OCI-LY1 (cell line): ENCODE measurements around the gene MUTYH.

Experiments used
- H2AFZ ChIP-seq: fragments of 200-600 bp; sonication (generic), shearing (Covaris generic); 2 replicates; pipeline ENCODE4 v1.6.0; 2014; ENCODE audit warnings: antibody characterized with exemption, mild to moderate bottlenecking, low read length
- H3F3A ChIP-seq: fragments of 200-600 bp; sonication (generic), shearing (Covaris generic); 2 replicates; pipeline ENCODE4 v1.6.0; 2014; ENCODE audit warnings: mild to moderate bottlenecking, antibody characterized with exemption, low read length, moderate library complexity; ENCODE audit not compliant: insufficient read depth
- H3K27ac ChIP-seq: fragments of 200-600 bp; sonication (generic); 2 replicates; pipeline ENCODE4 v1.5.1; 2014; ENCODE audit warnings: low read length, mixed run types, mild to moderate bottlenecking, low read depth; ENCODE audit not compliant: poor library complexity, severe bottlenecking
- H3K27me3 ChIP-seq: fragments of 200-600 bp; sonication (generic); 2 replicates; pipeline ENCODE4 v1.6.0; 2014; ENCODE audit warnings: antibody characterized with exemption, mild to moderate bottlenecking, low read length, moderate library complexity; ENCODE audit not compliant: insufficient read depth
- H3K36me3 ChIP-seq: fragments of 200-600 bp; sonication (generic); 2 replicates; pipeline ENCODE4 v1.6.1; 2014; ENCODE audit warnings: mild to moderate bottlenecking, antibody characterized with exemption, low read length, moderate library complexity, mixed read lengths; ENCODE audit not compliant: insufficient read depth
- H3K4me1 ChIP-seq: fragments of 200-600 bp; sonication (generic); 2 replicates; pipeline ENCODE4 v1.5.1; 2014; ENCODE audit warnings: mild to moderate bottlenecking, low read length, moderate library complexity; ENCODE audit not compliant: insufficient read depth, severe bottlenecking
- H3K4me2 ChIP-seq: fragments of 200-600 bp; sonication (generic), shearing (Covaris generic); 2 replicates; pipeline ENCODE4 v1.6.1; 2014; ENCODE audit warnings: low read length
- H3K4me3 ChIP-seq: fragments of 200-600 bp; sonication (generic); 2 replicates; pipeline ENCODE4 v1.5.1; 2014; ENCODE audit warnings: low read length, low read depth, mild to moderate bottlenecking, mixed read lengths; ENCODE audit not compliant: poor library complexity, severe bottlenecking
- H3K79me2 ChIP-seq: fragments of 200-600 bp; shearing (Covaris generic); 2 replicates; pipeline ENCODE4 v1.6.1; 2016; ENCODE audit warnings: mixed run types, low read length, mixed read lengths; ENCODE audit not compliant: insufficient read depth
- H3K9ac ChIP-seq: fragments of 200-600 bp; sonication (generic), shearing (Covaris generic); 2 replicates; pipeline ENCODE4 v1.6.1; 2014; ENCODE audit warnings: mild to moderate bottlenecking, low read length, mixed read lengths
- H3K9me2 ChIP-seq: fragments of 200-600 bp; sonication (generic), shearing (Covaris generic); 2 replicates; pipeline ENCODE4 v1.6.1; 2014; ENCODE audit warnings: low read depth, mild to moderate bottlenecking, low read length, mixed read lengths
- H3K9me3 ChIP-seq: fragments of 200-600 bp; shearing (Covaris generic); 2 replicates; pipeline ENCODE4 v1.6.1; 2014; ENCODE audit warnings: low read length, mixed read lengths
- H4K20me1 ChIP-seq: fragments of 200-600 bp; sonication (generic), shearing (Covaris generic); 2 replicates; pipeline ENCODE4 v1.6.0; 2016; ENCODE audit warnings: mild to moderate bottlenecking, low read length; ENCODE audit not compliant: insufficient read depth
- EZH2 ChIP-seq: fragments of 200-600 bp; sonication (generic), shearing (Covaris generic); IDR thresholded peaks from 2 replicates; pipeline ENCODE4 v1.8.0; 2017; ENCODE audit warnings: borderline replicate concordance, mixed run types, mild to moderate bottlenecking, antibody characterized with exemption, low read length, moderate library complexity, mixed read lengths
- TF ChIP-seq, protein P1 (sequence below): fragments of 200-600 bp; sonication (generic), shearing (Covaris generic); IDR thresholded peaks from 2 replicates; pipeline ENCODE4 v1.5.1; 2017; ENCODE audit warnings: mild to moderate bottlenecking, antibody characterized with exemption, low read length, moderate library complexity, mixed read lengths

Gene MUTYH

DNA sequence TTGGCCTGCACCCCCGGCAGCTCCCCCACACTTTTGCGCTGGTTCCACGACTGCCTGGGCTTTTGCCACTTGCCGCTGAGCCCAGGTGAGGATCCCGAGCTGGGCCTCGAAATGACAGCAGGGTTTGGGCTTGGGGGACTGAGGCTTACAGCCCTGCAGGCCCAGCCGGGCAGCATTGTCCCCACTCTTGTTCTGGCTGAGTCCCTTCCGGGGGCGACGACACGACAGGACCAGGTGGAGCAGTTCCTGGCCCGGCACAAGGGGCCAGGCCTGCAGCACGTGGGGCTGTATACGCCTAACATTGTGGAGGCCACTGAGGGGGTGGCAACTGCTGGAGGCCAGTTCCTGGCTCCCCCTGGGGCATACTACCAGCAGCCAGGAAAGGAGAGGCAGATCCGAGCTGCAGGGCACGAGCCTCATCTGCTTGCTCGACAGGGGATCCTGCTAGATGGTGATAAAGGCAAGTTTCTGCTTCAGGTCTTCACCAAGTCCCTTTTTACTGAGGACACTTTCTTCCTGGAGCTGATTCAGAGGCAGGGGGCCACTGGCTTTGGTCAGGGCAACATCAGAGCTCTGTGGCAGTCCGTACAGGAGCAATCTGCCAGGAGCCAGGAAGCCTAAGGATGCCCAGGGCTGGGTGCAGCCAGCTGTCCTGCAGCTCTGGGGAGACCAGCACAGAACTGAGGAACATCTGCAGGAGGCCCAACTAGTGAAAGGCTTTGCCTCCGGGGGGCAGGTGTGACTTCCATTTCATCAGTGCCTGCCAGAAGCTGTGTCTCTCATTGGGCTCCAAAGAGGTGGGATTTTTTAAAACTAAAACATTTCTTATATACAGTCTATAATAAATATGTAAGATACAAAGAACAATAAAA is 12.4 kb downstream of the MUTYH start:
- H2AFZ ChIP-seq = no peak overlapping the region
- no peaks in the 10 kb centered on the region for H3K9me2 ChIP-seq
- H3F3A ChIP-seq = no peaks in the 10 kb centered on the region
- TF ChIP-seq, protein P1, sequence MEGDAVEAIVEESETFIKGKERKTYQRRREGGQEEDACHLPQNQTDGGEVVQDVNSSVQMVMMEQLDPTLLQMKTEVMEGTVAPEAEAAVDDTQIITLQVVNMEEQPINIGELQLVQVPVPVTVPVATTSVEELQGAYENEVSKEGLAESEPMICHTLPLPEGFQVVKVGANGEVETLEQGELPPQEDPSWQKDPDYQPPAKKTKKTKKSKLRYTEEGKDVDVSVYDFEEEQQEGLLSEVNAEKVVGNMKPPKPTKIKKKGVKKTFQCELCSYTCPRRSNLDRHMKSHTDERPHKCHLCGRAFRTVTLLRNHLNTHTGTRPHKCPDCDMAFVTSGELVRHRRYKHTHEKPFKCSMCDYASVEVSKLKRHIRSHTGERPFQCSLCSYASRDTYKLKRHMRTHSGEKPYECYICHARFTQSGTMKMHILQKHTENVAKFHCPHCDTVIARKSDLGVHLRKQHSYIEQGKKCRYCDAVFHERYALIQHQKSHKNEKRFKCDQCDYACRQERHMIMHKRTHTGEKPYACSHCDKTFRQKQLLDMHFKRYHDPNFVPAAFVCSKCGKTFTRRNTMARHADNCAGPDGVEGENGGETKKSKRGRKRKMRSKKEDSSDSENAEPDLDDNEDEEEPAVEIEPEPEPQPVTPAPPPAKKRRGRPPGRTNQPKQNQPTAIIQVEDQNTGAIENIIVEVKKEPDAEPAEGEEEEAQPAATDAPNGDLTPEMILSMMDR = no peak
- no peak for TF ChIP-seq EZH2
- peak overlapping the region; percentile 69 for H3K9ac ChIP-seq
- no peaks in the 10 kb centered on the region for H3K27me3 ChIP-seq
- H3K4me1 ChIP-seq = peaks cover 19% of the 10 kb centered on the region
- H3K27ac ChIP-seq = peak overlapping the region; percentile 47
- H3K79me2 ChIP-seq = no peaks in the 10 kb centered on the region
- H3K4me2 ChIP-seq = peak overlapping the region; percentile 80
- no peaks in the 10 kb centered on the region for H4K20me1 ChIP-seq
- H3K9me3 ChIP-seq = no peaks in the 10 kb centered on the region
- H3K36me3 ChIP-seq = peaks cover 28% of the 10 kb centered on the region
- H3K4me3 ChIP-seq = peak overlapping the region; percentile 66

DNA sequence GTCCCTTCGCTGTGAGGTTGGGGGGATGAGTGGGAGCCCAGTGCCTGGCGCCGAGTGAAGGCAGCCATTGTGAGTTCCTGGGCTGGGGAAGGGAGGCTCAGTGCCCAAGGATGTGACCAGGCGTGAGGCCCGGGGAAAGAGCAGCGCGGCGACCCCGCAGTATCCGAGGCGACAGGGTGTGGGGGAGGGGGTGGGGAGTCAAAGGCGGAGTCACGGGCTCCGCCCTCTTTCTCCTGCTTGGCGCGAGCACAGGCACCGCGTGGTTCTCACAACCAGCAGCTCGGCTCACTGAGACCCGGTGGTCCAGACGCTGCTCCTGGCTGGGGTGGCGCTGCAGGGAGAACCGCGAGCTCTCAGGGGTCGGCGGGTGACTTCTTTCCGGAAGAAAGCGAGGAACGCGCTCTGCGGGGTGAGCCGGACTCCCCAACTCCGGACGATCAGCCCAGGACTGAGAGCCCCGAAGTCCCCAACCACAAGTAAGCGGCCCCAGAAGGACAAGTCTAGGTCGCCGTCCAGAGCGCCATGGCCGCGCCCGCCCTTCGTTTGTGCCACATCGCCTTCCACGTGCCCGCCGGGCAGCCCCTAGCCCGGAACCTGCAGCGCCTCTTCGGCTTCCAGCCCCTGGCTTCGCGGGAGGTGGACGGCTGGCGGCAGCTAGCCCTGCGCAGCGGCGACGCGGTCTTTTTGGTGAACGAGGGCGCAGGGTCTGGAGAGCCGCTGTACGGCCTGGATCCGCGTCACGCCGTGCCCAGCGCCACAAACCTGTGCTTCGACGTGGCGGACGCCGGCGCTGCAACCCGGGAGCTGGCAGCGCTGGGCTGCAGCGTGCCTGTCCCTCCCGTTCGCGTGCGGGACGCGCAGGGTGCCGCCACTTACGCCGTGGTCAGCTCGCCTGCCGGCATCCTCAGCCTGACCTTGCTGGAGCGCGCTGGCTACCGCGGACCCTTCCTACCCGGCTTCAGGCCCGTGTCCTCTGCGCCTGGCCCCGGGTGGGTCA is 13.3 kb downstream of the MUTYH start, which contains the start of gene HPDL:
TSS of gene HPDL (plus strand) at position 269 of the 997 bp plus-strand sequence. CDS start at position 523, 254 bp downstream.
- H3K27ac ChIP-seq = peak within 1 kb of the TSS; percentile 47
- TF ChIP-seq, protein P1 = no peak
- TF ChIP-seq EZH2 = no peak
- H3K4me1 ChIP-seq = peaks cover 19% of the 10 kb centered on the region
- H3K36me3 ChIP-seq = peaks cover 23% of the 10 kb centered on the region; the same call in 1 of the 2 replicates
- H3K9me3 ChIP-seq = no peaks in the 10 kb centered on the region
- H3F3A ChIP-seq = no peaks in the 10 kb centered on the region
- peak within 1 kb of the TSS; percentile 66 for H3K4me3 ChIP-seq
- H3K9me2 ChIP-seq = no peaks in the 10 kb centered on the region
- H3K79me2 ChIP-seq = no peaks in the 10 kb centered on the region
- H3K4me2 ChIP-seq = peak within 1 kb of the TSS; percentile 80
- no peak within 1 kb of the TSS for H2AFZ ChIP-seq
- H3K9ac ChIP-seq = peak within 1 kb of the TSS; percentile 69
- no peaks in the 10 kb centered on the region for H3K27me3 ChIP-seq
- no peaks in the 10 kb centered on the region for H4K20me1 ChIP-seq

DNA sequence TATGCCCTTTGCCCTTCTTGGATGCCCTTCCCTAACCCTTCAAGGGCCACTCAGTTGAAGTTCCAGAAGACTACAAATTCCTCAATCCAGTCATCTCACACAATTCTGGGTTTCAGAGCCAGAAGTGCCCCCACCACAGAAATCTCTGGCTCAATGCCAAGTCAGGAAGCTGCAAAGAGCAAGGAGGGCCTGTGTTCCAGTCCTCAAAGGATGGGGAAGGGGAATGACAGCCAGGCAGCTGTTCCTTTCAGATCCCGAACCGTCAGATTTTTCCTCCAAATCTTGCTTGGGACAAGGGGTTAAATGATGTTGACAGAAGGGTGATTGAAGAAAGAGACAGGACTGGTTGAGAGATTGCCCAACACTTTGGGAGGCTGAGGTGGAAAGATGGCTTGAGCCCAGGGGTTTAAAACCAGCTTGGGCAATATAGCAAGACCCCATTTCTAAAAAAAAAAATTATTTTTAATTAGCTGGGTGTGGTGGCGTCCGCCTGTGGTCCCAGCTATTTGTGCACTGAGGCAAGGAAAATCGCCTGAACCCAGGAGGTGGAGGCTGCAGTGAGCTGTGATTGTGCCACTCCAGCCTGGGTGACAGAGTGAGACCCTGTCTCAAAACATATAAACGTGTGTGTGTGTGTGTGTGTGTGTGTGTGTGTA is 14.3 kb downstream of the MUTYH start:
- Histone ChIP-seq H2AFZ (no peak overlapping the region), H3K4me1 (peaks cover 26% of the 10 kb centered on the region), H3K79me2 (no peaks in the 10 kb centered on the region), H4K20me1 (no peaks in the 10 kb centered on the region), H3K4me2 (peak overlapping the region; percentile 80), H3F3A (no peaks in the 10 kb centered on the region), H3K9me3 (no peaks in the 10 kb centered on the region), H3K9ac (peak overlapping the region; percentile 69; the same call in 1 of the 2 replicates), H3K27ac (no peak overlapping the region), H3K27me3 (no peaks in the 10 kb centered on the region), H3K9me2 (no peaks in the 10 kb centered on the region), H3K36me3 (peaks cover 17% of the 10 kb centered on the region; the same call in 1 of the 2 replicates), H3K4me3 (peak overlapping the region; percentile 66)
- TF ChIP-seq, protein P1 = no peak
- no peak for TF ChIP-seq EZH2
